ENCODE data around the gene SLC37A1. TPM values are rescaled to one million over a fixed set of nuclear protein-coding genes. Genes with fewer than 3 reads are reported as not detected.
"Not testable (repeated sequence)": the region's sequence is repeated elsewhere in the genome, so short reads cannot be mapped to it uniquely, and the experiment has no call there.

SLC37A1 gene
- total RNA-seq, 1 experiment from 2014 or later, result 6.7 TPM

- DNase-seq (ENCODE audit: low spot score), result no peak
Observed at GRCh38 chr21:42592156-42592820, 78.6 kb downstream of the SLC37A1 start.

- DNase-seq (ENCODE audit: low spot score), result peak; percentile 48
Observed at GRCh38 chr21:42593007-42593814, 79.6 kb downstream of the SLC37A1 start.

GRCh38 chr21:42594616-42595282, 81.1 kb downstream of the SLC37A1 start:
- DNase-seq (ENCODE audit: low spot score), result no peak

GRCh38 chr21:42595283-42596187, 81.9 kb downstream of the SLC37A1 start:
- no peak for DNase-seq (ENCODE audit: low spot score)

- DNase-seq (ENCODE audit: low spot score), result no peak
Observed at GRCh38 chr21:42596657-42597056, 83.0 kb downstream of the SLC37A1 start.

- DNase-seq (ENCODE audit: low spot score), result no peak
Observed at GRCh38 chr21:42597487-42598158, 84.0 kb downstream of the SLC37A1 start.

- DNase-seq (ENCODE audit: low spot score), result no peak
Observed at GRCh38 chr21:42598159-42598735, 84.6 kb downstream of the SLC37A1 start.

GRCh38 chr21:42599486-42599885, 85.8 kb downstream of the SLC37A1 start:
- no peak for DNase-seq (ENCODE audit: low spot score)

GRCh38 chr21:42599962-42600361, 86.3 kb downstream of the SLC37A1 start:
- DNase-seq (ENCODE audit: low spot score), result no peak

GRCh38 chr21:42601656-42602055, 88.0 kb downstream of the SLC37A1 start:
- DNase-seq (ENCODE audit: low spot score), result no peak

- DNase-seq (ENCODE audit: low spot score), result no peak
Observed at GRCh38 chr21:42607102-42607501, 93.5 kb downstream of the SLC37A1 start.

- no peak for DNase-seq (ENCODE audit: low spot score)
Observed at GRCh38 chr21:42607525-42608102, 94.0 kb downstream of the SLC37A1 start.

GRCh38 chr21:42608446-42608845, 94.8 kb downstream of the SLC37A1 start:
- DNase-seq (ENCODE audit: low spot score), result no peak

- peak; percentile 43 for DNase-seq (ENCODE audit: low spot score)
Observed at GRCh38 chr21:42609811-42610210, 96.2 kb downstream of the SLC37A1 start.

GRCh38 chr21:42611852-42612251, 98.2 kb downstream of the SLC37A1 start:
- DNase-seq (ENCODE audit: low spot score), result no peak

- DNase-seq (ENCODE audit: low spot score), result no peak
Observed at GRCh38 chr21:42612390-42612789, 98.7 kb downstream of the SLC37A1 start.

GRCh38 chr21:42613756-42614155, 100.1 kb downstream of the SLC37A1 start:
- DNase-seq (ENCODE audit: low spot score), result no peak

- DNase-seq (ENCODE audit: low spot score), result no peak
Observed at GRCh38 chr21:42614396-42614795, 100.7 kb downstream of the SLC37A1 start.

- DNase-seq (ENCODE audit: low spot score), result peak; percentile 48
Observed at GRCh38 chr21:42614811-42615351, 101.2 kb downstream of the SLC37A1 start.

- DNase-seq (ENCODE audit: low spot score), result not testable (repeated sequence)
Observed at GRCh38 chr21:42615377-42615776, 101.7 kb downstream of the SLC37A1 start.

All from H4 (cell line).